ENCODE results near the gene PPIP5K2.

DNA sequence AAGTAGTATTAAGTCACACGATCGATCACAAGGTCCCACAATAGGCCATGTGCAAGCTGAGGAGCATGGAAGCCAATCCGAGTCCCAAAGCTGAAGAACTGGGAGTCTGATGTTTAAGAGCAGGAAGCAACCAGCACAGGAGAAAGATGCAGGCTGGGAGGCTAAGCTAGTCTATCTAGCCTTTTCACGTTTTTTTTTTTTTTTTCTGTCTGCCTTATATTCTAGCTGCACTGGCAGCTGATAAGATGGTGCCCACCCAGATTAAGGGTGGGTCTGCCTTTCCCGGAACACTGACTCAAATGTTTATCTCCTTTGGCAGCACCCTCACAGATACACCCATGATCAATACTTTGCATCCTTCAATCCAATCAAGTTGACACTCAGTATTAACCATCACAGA is 6.5 kb downstream of the PPIP5K2 start:
- TF ChIP-seq, protein P1, sequence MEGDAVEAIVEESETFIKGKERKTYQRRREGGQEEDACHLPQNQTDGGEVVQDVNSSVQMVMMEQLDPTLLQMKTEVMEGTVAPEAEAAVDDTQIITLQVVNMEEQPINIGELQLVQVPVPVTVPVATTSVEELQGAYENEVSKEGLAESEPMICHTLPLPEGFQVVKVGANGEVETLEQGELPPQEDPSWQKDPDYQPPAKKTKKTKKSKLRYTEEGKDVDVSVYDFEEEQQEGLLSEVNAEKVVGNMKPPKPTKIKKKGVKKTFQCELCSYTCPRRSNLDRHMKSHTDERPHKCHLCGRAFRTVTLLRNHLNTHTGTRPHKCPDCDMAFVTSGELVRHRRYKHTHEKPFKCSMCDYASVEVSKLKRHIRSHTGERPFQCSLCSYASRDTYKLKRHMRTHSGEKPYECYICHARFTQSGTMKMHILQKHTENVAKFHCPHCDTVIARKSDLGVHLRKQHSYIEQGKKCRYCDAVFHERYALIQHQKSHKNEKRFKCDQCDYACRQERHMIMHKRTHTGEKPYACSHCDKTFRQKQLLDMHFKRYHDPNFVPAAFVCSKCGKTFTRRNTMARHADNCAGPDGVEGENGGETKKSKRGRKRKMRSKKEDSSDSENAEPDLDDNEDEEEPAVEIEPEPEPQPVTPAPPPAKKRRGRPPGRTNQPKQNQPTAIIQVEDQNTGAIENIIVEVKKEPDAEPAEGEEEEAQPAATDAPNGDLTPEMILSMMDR (IDR thresholded peaks at IDR 0.05), result no peak
- TF ChIP-seq EP300 (IDR thresholded peaks at IDR 0.05), result no peak
- TF ChIP-seq POLR2A (IDR thresholded peaks at IDR 0.05), result no peak

Measured in upper lobe of left lung (tissue), 4 donors.